ENCODE data around the gene ADAMTSL3.

Gene ADAMTSL3

DNA sequence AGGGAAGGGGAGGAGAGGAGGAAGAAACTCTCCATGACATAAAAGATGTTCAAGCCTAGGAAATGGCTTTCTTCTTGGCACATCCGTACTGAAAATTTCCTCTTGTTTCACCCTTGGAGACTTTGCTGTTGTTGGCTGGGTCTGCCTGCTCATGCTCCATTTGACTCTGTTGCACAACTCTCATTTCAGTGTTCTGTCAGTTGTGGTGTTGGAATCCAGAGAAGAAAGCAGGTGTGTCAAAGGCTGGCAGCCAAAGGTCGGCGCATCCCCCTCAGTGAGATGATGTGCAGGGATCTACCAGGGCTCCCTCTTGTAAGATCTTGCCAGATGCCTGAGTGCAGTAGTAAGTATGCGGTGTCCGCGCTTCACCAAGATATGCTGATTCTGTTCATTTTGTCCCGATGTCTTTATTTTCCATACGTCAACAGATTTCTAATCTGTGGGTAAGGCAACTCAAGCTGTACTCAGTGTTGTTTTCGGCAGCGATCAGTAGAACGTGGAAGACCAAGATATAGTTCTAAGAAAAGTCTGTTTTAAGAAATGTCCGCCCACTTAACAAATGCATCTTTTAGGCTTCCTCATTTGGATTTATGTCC, 316.5 kb downstream of the ADAMTSL3 start:
- H3K27me3 ChIP-seq (ENCODE audit: low read depth, low read length): peaks cover 5% of the 10 kb centered on the region; the same call in 1 of the 2 replicates
- H4K20me1 ChIP-seq (ENCODE audit: insufficient read depth, low read length): no peaks in the 10 kb centered on the region
- no peak overlapping the region for H2AFZ ChIP-seq (ENCODE audit: low read depth, low read length)
- H3K4me1 ChIP-seq (ENCODE audit: low read length): no peaks in the 10 kb centered on the region
- no peak overlapping the region for H3K4me3 ChIP-seq (ENCODE audit: low read length)
- no peak overlapping the region for H3K27ac ChIP-seq (ENCODE audit: low read length)
- no peak overlapping the region for H3K4me2 ChIP-seq (ENCODE audit: low read length)
- TF ChIP-seq, protein P1, sequence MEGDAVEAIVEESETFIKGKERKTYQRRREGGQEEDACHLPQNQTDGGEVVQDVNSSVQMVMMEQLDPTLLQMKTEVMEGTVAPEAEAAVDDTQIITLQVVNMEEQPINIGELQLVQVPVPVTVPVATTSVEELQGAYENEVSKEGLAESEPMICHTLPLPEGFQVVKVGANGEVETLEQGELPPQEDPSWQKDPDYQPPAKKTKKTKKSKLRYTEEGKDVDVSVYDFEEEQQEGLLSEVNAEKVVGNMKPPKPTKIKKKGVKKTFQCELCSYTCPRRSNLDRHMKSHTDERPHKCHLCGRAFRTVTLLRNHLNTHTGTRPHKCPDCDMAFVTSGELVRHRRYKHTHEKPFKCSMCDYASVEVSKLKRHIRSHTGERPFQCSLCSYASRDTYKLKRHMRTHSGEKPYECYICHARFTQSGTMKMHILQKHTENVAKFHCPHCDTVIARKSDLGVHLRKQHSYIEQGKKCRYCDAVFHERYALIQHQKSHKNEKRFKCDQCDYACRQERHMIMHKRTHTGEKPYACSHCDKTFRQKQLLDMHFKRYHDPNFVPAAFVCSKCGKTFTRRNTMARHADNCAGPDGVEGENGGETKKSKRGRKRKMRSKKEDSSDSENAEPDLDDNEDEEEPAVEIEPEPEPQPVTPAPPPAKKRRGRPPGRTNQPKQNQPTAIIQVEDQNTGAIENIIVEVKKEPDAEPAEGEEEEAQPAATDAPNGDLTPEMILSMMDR (IDR thresholded peaks at IDR 0.05; ENCODE audit: low read depth, low read length): no peak
- no peak for TF ChIP-seq EZH2phosphoT487 (IDR thresholded peaks at IDR 0.05; ENCODE audit: low read depth)
- no peaks in the 10 kb centered on the region for H3K9me3 ChIP-seq (ENCODE audit: insufficient read depth, low read length)
- no peak overlapping the region for H3K9ac ChIP-seq (ENCODE audit: low read length)
- no peaks in the 10 kb centered on the region for H3K79me2 ChIP-seq (ENCODE audit: low read length)
- H3K36me3 ChIP-seq (replicated peaks; ENCODE audit: low read depth, low read length): no peaks in the 10 kb centered on the region

DNA sequence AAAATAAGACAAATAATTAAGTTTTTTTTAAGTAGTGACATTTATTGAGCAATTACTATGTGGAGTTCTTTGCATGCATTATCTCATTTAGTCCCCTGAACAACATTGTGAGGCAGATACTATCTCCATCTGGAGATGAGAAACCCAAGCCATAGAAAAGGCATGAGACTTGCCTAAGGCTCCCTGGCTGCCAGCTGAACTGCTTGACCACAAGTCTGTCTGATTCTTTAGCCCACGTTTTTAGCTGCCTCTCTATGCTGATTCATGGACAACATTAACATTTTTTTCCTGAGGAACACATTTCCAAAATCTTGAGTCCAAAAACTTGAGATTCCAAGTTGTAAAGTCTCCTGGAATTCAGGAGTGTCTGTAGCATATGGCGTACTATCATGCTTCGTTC, 318.1 kb downstream of the ADAMTSL3 start:
- H3K9me3 ChIP-seq (ENCODE audit: insufficient read depth, low read length): no peaks in the 10 kb centered on the region; the same call in 1 of the 2 replicates
- H3K4me2 ChIP-seq (ENCODE audit: low read length): no peak overlapping the region
- H3K79me2 ChIP-seq (ENCODE audit: low read length): no peaks in the 10 kb centered on the region
- H4K20me1 ChIP-seq (ENCODE audit: insufficient read depth, low read length): no peaks in the 10 kb centered on the region
- no peak overlapping the region for H2AFZ ChIP-seq (ENCODE audit: low read depth, low read length)
- H3K27me3 ChIP-seq (ENCODE audit: low read depth, low read length): peaks cover 5% of the 10 kb centered on the region; the same call in 1 of the 2 replicates
- H3K27ac ChIP-seq (ENCODE audit: low read length): no peak overlapping the region
- no peak overlapping the region for H3K9ac ChIP-seq (ENCODE audit: low read length)
- H3K4me1 ChIP-seq (ENCODE audit: low read length): no peaks in the 10 kb centered on the region
- H3K4me3 ChIP-seq (ENCODE audit: low read length): no peak overlapping the region
- H3K36me3 ChIP-seq (replicated peaks; ENCODE audit: low read depth, low read length): no peaks in the 10 kb centered on the region
- TF ChIP-seq EZH2phosphoT487 (IDR thresholded peaks at IDR 0.05; ENCODE audit: low read depth): no peak
- TF ChIP-seq, protein P1 (IDR thresholded peaks at IDR 0.05; ENCODE audit: low read depth, low read length): no peak

DNA sequence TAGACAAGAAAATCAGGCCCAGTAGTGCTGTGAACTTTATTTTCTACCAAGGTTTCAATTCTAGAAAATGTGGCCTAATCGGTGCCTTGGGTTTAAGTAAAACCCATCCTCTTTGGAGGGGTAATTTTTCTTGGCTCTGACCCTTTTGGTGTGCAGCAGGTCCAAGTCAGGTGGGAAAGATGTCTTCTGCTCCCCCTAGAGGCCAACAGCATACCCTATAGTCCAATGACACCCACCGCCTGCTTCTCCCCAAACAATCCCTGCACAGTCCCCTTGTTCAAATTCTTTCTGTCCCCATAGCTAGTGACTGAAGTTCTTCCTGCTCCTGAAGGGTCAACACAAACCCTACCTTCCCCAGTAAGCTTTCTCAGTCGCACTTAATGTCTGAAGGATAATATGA, 319.9 kb downstream of the ADAMTSL3 start:
- Histone ChIP-seq H3K27me3 (ENCODE audit: low read depth, low read length) (peaks cover 5% of the 10 kb centered on the region; the same call in 1 of the 2 replicates), H3K4me2 (ENCODE audit: low read length) (no peak overlapping the region), H3K79me2 (ENCODE audit: low read length) (no peaks in the 10 kb centered on the region), H3K4me3 (ENCODE audit: low read length) (no peak overlapping the region), H4K20me1 (ENCODE audit: insufficient read depth, low read length) (no peaks in the 10 kb centered on the region), H3K36me3 (replicated peaks; ENCODE audit: low read depth, low read length) (peaks cover 3% of the 10 kb centered on the region), H3K9ac (ENCODE audit: low read length) (no peak overlapping the region), H2AFZ (ENCODE audit: low read depth, low read length) (no peak overlapping the region), H3K9me3 (ENCODE audit: insufficient read depth, low read length) (peaks cover 7% of the 10 kb centered on the region; the same call in 1 of the 2 replicates), H3K27ac (ENCODE audit: low read length) (no peak overlapping the region), H3K4me1 (ENCODE audit: low read length) (no peaks in the 10 kb centered on the region)
- TF ChIP-seq, protein P1 (IDR thresholded peaks at IDR 0.05; ENCODE audit: low read depth, low read length): peak; percentile 54
- TF ChIP-seq EZH2phosphoT487 (IDR thresholded peaks at IDR 0.05; ENCODE audit: low read depth): no peak

DNA sequence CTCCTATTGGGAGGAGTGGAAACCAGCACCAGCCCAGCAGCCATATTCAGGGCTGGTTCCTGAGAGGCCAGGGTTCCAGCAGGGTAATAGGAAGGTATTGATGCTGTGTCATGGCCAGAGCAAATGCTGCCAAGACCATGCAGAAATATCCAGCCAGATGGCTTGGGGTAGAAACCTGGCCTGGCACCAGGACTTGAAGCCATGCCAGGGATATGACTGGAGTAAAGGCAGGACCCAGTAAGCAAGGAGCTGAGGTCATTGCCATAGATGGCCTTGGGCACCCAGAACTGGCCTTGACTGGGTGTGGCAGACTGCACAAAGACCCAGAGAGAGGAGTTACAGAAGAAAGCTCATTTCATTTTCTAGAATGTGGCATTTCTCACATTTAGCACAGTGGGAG, 324.1 kb downstream of the ADAMTSL3 start:
- H3K4me2 ChIP-seq (ENCODE audit: low read length): no peak overlapping the region
- H3K4me1 ChIP-seq (ENCODE audit: low read length): peaks cover 6% of the 10 kb centered on the region
- H3K4me3 ChIP-seq (ENCODE audit: low read length): no peak overlapping the region
- no peaks in the 10 kb centered on the region for H3K79me2 ChIP-seq (ENCODE audit: low read length)
- no peaks in the 10 kb centered on the region for H3K27me3 ChIP-seq (ENCODE audit: low read depth, low read length)
- H3K27ac ChIP-seq (ENCODE audit: low read length): no peak overlapping the region
- peaks cover 3% of the 10 kb centered on the region for H3K36me3 ChIP-seq (replicated peaks; ENCODE audit: low read depth, low read length)
- H4K20me1 ChIP-seq (ENCODE audit: insufficient read depth, low read length): no peaks in the 10 kb centered on the region
- no peak overlapping the region for H2AFZ ChIP-seq (ENCODE audit: low read depth, low read length)
- no peak overlapping the region for H3K9ac ChIP-seq (ENCODE audit: low read length)
- peaks cover 7% of the 10 kb centered on the region; the same call in 1 of the 2 replicates for H3K9me3 ChIP-seq (ENCODE audit: insufficient read depth, low read length)
- no peak for TF ChIP-seq EZH2phosphoT487 (IDR thresholded peaks at IDR 0.05; ENCODE audit: low read depth)
- TF ChIP-seq, protein P1 (IDR thresholded peaks at IDR 0.05; ENCODE audit: low read depth, low read length): no peak
